GM12865 (cell line): ENCODE results near the gene MARK1.

Experiments used
- DNase-seq: peaks from one replicate; pipeline ENCODE4 v3.0.0; 2010; ENCODE audit warnings: low read depth
- H3K4me3 ChIP-seq: 2 replicates; pipeline ENCODE4 v1.5.1; 2011; ENCODE audit warnings: mild to moderate bottlenecking, low read depth, low read length, control low read depth
- CTCF ChIP-seq: IDR thresholded peaks from 2 replicates; pipeline ENCODE4 v1.5.1; 2011; ENCODE audit warnings: low read length, control low read depth, low read depth, inconsistent platforms; ENCODE audit not compliant: insufficient read depth; ENCODE audit errors: missing control alignments

Gene MARK1

GRCh38 chr1:220511785-220512184 is 16.2 kb upstream of the MARK1 start:
- DNase-seq, result no peak
- no peak overlapping the region for H3K4me3 ChIP-seq
- TF ChIP-seq CTCF, result no peak

DNA sequence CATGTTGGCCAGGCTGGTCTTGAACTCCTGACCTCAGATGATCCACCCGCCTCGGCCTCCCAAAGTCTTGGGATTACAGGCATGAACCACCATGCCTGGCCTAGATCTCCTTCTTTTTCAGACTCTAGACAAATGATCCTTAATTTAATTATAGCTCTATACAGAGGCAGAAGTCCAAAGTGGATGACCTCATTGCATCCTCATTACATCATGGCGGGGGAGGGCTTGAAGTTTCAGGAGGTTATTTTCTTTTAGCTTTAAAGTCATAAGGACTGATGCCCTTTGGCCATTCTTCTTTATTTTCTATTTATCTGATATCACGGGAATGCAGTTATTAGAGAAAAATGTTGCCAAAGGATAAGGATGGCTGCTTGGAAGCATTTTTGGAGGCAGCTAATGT is 14.1 kb upstream of the MARK1 start:
- no peak overlapping the region for H3K4me3 ChIP-seq
- DNase-seq, result no peak
- TF ChIP-seq CTCF, result no peak

- DNase-seq, result no peak
- no peak overlapping the region for H3K4me3 ChIP-seq
- no peak for TF ChIP-seq CTCF
Measured at GRCh38 chr1:220514256-220514655, 13.7 kb upstream of the MARK1 start.

- H3K4me3 ChIP-seq, result no peak overlapping the region
- no peak for DNase-seq
- TF ChIP-seq CTCF, result no peak
Measured at GRCh38 chr1:220516014-220516721, 11.8 kb upstream of the MARK1 start.

DNA sequence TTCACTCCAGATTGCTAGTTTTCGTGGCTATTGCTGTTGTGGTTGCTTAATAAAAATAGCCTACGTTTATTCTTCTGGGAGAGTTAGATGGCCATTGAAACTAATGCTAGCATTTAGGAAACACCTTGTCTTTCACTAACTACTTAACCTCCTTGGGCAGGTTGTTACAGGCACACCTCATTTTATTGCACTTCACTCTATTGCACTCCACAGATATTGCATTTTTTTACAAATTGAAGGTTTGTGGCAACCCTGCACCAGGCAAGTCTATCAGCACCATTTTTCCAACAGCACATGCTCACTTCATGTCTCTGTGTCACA is 11.3 kb upstream of the MARK1 start:
- TF ChIP-seq CTCF, result no peak
- DNase-seq, result no peak
- H3K4me3 ChIP-seq, result no peak overlapping the region

DNA sequence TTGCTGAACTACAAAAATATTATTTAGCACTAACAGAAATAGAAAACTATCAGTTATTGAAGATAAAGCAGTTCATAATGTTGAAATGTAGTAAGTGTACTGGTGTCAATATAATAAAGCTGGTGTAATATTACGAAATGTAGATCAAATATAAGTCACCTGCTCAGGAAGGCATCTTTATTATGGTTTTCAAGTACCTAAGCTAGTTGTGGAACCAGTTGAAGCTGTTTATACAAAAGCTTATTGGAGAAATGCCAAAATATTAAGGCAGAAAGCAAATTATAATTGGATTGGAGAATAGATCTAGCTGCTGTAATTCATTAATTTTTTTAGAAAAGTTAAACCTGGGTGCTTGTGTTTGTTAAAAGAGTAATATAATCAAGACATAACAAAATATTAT is 6.2 kb upstream of the MARK1 start:
- no peak for DNase-seq
- H3K4me3 ChIP-seq, result no peak overlapping the region
- no peak for TF ChIP-seq CTCF

DNA sequence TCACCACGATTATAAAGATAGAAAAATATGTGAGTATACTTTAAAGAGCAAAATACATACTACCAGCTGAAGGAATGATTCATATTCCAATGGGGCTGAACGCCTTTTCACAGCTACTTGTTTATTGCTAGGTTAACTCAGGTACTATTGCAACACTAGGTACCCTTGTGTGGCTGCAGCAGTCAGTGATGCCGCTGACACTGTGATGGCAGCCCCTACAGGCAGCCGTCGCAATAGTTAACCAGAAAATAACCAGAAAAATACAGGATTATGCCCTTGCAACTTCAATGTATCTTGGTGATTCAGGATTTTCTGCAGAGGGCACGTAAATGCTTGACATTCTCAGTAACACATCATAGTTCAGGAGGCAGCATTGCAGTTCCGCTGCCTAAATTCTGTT is 1.6 kb upstream of the MARK1 start:
- peak; percentile 4 for TF ChIP-seq CTCF
- no peak overlapping the region for H3K4me3 ChIP-seq
- no peak for DNase-seq
